Endodermal cell (in vitro differentiated cells): ENCODE results near the gene POLR2H. TPM values are rescaled to one million over a fixed set of nuclear protein-coding genes. Genes with fewer than 3 reads are reported as not detected.

ENCODE experiments used
- DNase-seq: peaks from one replicate; pipeline ENCODE4 v3.0.0-alpha.2; 2017
- H3K27ac ChIP-seq: 2 replicates; pipeline ENCODE4 v1.5.1; 2013; ENCODE audit warnings: mild to moderate bottlenecking, low read depth, low read length, moderate library complexity
- H3K27me3 ChIP-seq: 2 replicates; pipeline ENCODE4 v1.6.1; 2013; ENCODE audit warnings: mild to moderate bottlenecking, low read length, moderate library complexity; ENCODE audit not compliant: insufficient read depth, control insufficient read depth, poor library complexity, severe bottlenecking
- H3K36me3 ChIP-seq: 2 replicates; pipeline ENCODE4 v1.7.0; 2013; ENCODE audit warnings: mild to moderate bottlenecking, low read length, moderate library complexity; ENCODE audit not compliant: control insufficient read depth, insufficient read depth
- H3K4me1 ChIP-seq: one replicate; pipeline ENCODE4 v1.7.0; 2013; ENCODE audit warnings: low read length; ENCODE audit not compliant: control insufficient read depth, insufficient read depth
- H3K4me3 ChIP-seq: 2 replicates; pipeline ENCODE4 v1.5.1; 2013; ENCODE audit warnings: mild to moderate bottlenecking, low read length, moderate library complexity
- H3K9ac ChIP-seq: 2 replicates; pipeline ENCODE4 v1.6.1; 2013; ENCODE audit warnings: mild to moderate bottlenecking, low read length, moderate library complexity; ENCODE audit not compliant: poor library complexity, severe bottlenecking; ENCODE audit errors: extremely low read depth
- H3K9me3 ChIP-seq: 2 replicates; pipeline ENCODE4 v1.6.1; 2013; ENCODE audit warnings: mild to moderate bottlenecking, low read length, moderate library complexity; ENCODE audit not compliant: control insufficient read depth
- H3K27ac Mint-ChIP-seq: 2 replicates; pipeline ENCODE4 v1.8.0; 2020; ENCODE audit warnings: mixed read lengths
- H3K27me3 Mint-ChIP-seq: 2 replicates; pipeline ENCODE4 v1.8.0; 2021; ENCODE audit warnings: mild to moderate bottlenecking, mixed read lengths; ENCODE audit not compliant: insufficient read depth
- H3K36me3 Mint-ChIP-seq: 2 replicates; pipeline ENCODE4 v1.8.0; 2020; ENCODE audit warnings: low read depth, mixed read lengths
- H3K4me1 Mint-ChIP-seq: 2 replicates; pipeline ENCODE4 v1.8.0; 2020; ENCODE audit warnings: mixed read lengths
- H3K4me3 Mint-ChIP-seq: 2 replicates; pipeline ENCODE4 v1.8.0; 2020; ENCODE audit warnings: mild to moderate bottlenecking, moderate library complexity, mixed read lengths
- H3K9me3 Mint-ChIP-seq: 2 replicates; pipeline ENCODE4 v1.8.0; 2020; ENCODE audit warnings: mild to moderate bottlenecking, mixed read lengths
- WGBS, 2 experiments: methylation state at CpG; one replicate each; pipeline versions ENCODE4 v1.1.5 to v1.1.7; 2013; ENCODE audit warnings: missing lambda C conversion rate in 2 of 2, mixed read lengths in 1 of 2; ENCODE audit not compliant: insufficient coverage in 1 of 2, insufficient read length in 1 of 2; 5-methylcytosine and 5-hydroxymethylcytosine counted together
- total RNA-seq, 2 donors: library from RNA; stranded (reverse); fragmentation: NEBNext Ultra II Directional in 1 of 2; extraction: Animal tissue kit (Norgen Biotek cat#: 25700) in 1 of 2; gene quantifications; 2 replicates in 1 of 2; 3 replicates in 1 of 2; pipeline ENCODE4 v1.2.1, GENCODE V29; 2021
- TF ChIP-seq, protein P1 (sequence below): fragments of 200-600 bp; sonication (generic); conservative IDR thresholded peaks from 2 replicates; pipeline ENCODE4 v1.5.0; 2021; ENCODE audit warnings: antibody characterized with exemption, mild to moderate bottlenecking

POLR2H gene
- total RNA-seq, 2 donors from 2014 or later: 95.9 to 117 TPM

DNA sequence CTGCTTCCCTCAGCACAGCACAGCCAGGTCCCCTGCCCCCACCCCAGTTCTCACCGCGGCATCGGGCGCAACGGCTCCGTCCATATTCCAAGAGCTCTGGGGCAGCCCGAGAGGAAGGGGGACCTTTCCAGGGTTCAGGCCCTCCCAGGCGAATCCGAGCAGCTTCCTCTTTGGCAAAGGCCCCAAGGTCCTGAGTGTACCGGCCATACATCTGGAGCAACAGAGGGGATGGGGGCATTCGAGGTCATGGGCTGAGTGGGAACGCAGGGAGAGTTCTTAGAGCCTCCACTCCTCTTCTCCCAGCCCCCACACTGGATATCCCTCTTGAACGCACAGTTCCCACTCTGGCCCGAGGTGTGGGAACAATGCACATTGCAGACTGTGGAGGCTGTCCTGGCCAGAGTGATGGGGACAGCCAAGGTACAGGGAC lies 2.6 kb upstream of the POLR2H start:
- Mint-ChIP-seq H3K4me3 (peak overlapping the region; percentile 86), H3K4me1 (peaks cover 22% of the 10 kb centered on the region), H3K9me3 (no peaks in the 10 kb centered on the region), H3K36me3 (peaks cover 26% of the 10 kb centered on the region), H3K27ac (no peak overlapping the region), H3K27me3 (peaks cover 2% of the 10 kb centered on the region)
- no peak overlapping the region for H3K9ac ChIP-seq
- no peaks in the 10 kb centered on the region for H3K27me3 ChIP-seq
- H3K4me3 ChIP-seq: no peak overlapping the region
- TF ChIP-seq, protein P1, sequence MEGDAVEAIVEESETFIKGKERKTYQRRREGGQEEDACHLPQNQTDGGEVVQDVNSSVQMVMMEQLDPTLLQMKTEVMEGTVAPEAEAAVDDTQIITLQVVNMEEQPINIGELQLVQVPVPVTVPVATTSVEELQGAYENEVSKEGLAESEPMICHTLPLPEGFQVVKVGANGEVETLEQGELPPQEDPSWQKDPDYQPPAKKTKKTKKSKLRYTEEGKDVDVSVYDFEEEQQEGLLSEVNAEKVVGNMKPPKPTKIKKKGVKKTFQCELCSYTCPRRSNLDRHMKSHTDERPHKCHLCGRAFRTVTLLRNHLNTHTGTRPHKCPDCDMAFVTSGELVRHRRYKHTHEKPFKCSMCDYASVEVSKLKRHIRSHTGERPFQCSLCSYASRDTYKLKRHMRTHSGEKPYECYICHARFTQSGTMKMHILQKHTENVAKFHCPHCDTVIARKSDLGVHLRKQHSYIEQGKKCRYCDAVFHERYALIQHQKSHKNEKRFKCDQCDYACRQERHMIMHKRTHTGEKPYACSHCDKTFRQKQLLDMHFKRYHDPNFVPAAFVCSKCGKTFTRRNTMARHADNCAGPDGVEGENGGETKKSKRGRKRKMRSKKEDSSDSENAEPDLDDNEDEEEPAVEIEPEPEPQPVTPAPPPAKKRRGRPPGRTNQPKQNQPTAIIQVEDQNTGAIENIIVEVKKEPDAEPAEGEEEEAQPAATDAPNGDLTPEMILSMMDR: no peak
- WGBS, 2 experiments: 94 to 97% methylated on average over 5 to 14 of the region's 14 CpGs
- no peak for DNase-seq
- peaks cover 38% of the 10 kb centered on the region for H3K36me3 ChIP-seq
- no peaks in the 10 kb centered on the region for H3K9me3 ChIP-seq
- H3K4me1 ChIP-seq: no peaks in the 10 kb centered on the region
- H3K27ac ChIP-seq: no peak overlapping the region

DNA sequence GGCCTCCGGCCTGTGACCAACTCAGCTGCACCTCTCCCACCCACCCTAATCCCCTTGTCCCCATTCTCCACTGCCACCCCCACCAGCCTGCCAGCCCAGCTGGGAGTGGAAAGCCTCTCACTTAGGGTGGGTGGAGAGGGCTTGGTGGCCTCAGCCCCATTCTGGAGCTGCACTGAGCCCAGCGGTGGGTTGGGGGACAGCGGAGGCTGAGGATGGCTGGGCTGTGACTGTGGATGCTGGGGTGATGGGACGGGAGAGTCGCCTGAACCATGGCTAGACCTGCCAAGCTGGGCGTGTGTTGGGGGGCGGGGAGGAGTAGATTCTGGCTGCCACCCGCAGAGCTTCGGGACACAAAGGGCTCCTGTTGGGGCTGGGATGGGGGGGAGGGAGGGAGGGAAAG lies 1.9 kb upstream of the POLR2H start:
- Histone ChIP-seq H3K9ac (no peak overlapping the region), H3K36me3 (peaks cover 39% of the 10 kb centered on the region), H3K9me3 (no peaks in the 10 kb centered on the region), H3K4me3 (peak overlapping the region; percentile 97), H3K27me3 (no peaks in the 10 kb centered on the region), H3K4me1 (no peaks in the 10 kb centered on the region), H3K27ac (no peak overlapping the region)
- Mint-ChIP-seq H3K27ac (no peak overlapping the region), H3K4me1 (peaks cover 26% of the 10 kb centered on the region), H3K36me3 (peaks cover 30% of the 10 kb centered on the region), H3K27me3 (peaks cover 2% of the 10 kb centered on the region), H3K4me3 (peak overlapping the region; percentile 86), H3K9me3 (no peaks in the 10 kb centered on the region)
- no peak for DNase-seq
- WGBS, 2 experiments: 38% methylated on average over 9 of the region's 9 CpGs; no CpG with 5 or more reads in 1 of the 2 experiments
- TF ChIP-seq, protein P1: no peak

DNA sequence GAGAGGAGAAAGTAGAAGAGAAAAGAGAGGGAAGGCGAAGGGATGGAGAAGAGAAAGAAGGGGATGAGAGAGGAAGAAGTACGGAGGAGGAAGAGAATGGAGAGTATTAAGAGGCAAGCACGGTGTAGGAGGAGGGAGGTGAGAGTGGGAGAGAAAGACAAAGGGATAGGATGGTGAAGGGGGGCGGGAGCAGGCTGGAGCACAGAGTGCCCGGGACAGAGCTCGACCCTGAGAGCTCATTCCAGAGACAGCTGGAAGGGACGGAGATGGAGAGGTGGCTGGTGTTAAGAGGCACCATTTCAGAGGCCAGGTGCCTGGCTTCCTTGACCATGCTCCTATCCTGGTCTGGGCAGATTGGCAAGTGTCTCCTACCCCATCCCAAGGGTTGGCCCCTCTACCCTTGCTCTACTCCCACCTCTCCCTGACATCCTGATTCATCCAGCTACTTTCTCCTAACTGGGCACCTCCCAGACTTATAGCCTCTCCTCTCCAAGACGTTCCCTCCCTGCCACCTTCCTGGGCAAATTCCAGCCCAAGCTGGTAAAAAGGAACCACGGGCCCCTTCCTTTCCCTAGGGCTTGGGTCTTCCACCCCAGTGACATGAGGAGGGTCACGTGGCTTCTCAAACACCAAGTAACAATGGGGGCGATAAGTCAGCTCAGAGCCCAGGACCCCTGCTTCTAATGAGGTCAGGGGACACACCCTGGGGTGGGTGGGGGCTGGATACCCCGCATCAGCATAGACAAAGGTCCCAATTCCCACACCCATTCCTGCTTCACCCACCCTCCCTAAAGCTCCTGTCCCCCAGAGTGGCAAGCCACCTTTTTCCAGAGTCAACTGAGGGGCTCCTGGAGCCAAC lies 1.2 kb upstream of the POLR2H start:
- TF ChIP-seq, protein P1: no peak
- Mint-ChIP-seq H3K27me3 (peaks cover 2% of the 10 kb centered on the region), H3K9me3 (no peaks in the 10 kb centered on the region), H3K36me3 (peaks cover 33% of the 10 kb centered on the region), H3K4me3 (peak overlapping the region; percentile 86), H3K4me1 (peaks cover 27% of the 10 kb centered on the region), H3K27ac (peak overlapping the region; percentile 68)
- H3K36me3 ChIP-seq: peaks cover 40% of the 10 kb centered on the region
- no peak for DNase-seq
- H3K4me3 ChIP-seq: peak overlapping the region; percentile 97
- peak overlapping the region; percentile 34 for H3K9ac ChIP-seq
- H3K27me3 ChIP-seq: no peaks in the 10 kb centered on the region
- WGBS, 2 experiments: 33 to 43% methylated on average over 7 to 12 of the region's 12 CpGs
- no peaks in the 10 kb centered on the region for H3K9me3 ChIP-seq
- H3K27ac ChIP-seq: no peak overlapping the region
- no peaks in the 10 kb centered on the region for H3K4me1 ChIP-seq
